Stomach smooth muscle (tissue), 2 donors: ENCODE data around the gene FKBP8.
"Not testable (repeated sequence)": the region's sequence is repeated elsewhere in the genome, so short reads cannot be mapped to it uniquely, and the experiment has no call there.

Experiments
- H3K27ac ChIP-seq: one replicate; pipeline ENCODE4 v1.7.0; 2013; ENCODE audit warnings: mild to moderate bottlenecking, low read length, inconsistent platforms
- H3K27me3 ChIP-seq, 2 donors: one replicate each; pipeline ENCODE4 v1.7.0; 2013; ENCODE audit warnings: low read length in 2 of 2; ENCODE audit not compliant: insufficient read depth in 2 of 2, control insufficient read depth in 1 of 2
- H3K36me3 ChIP-seq, 2 donors: one replicate each; pipeline ENCODE4 v1.7.0; 2013; ENCODE audit warnings: low read length in 2 of 2; ENCODE audit not compliant: control insufficient read depth in 2 of 2, insufficient read depth in 2 of 2
- H3K4me1 ChIP-seq: one replicate; pipeline ENCODE4 v1.7.0; 2013; ENCODE audit warnings: low read length; ENCODE audit not compliant: control insufficient read depth, insufficient read depth
- H3K4me3 ChIP-seq, 2 donors: one replicate each; pipeline ENCODE4 v1.7.0; 2013; ENCODE audit warnings: low read length in 2 of 2
- H3K9ac ChIP-seq, 2 donors: one replicate each; pipeline ENCODE4 v1.7.0; 2013; ENCODE audit warnings: low read length in 2 of 2, mild to moderate bottlenecking in 1 of 2
- H3K9me3 ChIP-seq, 2 donors: one replicate each; pipeline ENCODE4 v1.7.0; 2013; ENCODE audit warnings: low read length in 2 of 2; ENCODE audit not compliant: control insufficient read depth in 2 of 2
- donor health status: healthy.
- donor health status: Pancreatic carcinoma.

Gene FKBP8

DNA sequence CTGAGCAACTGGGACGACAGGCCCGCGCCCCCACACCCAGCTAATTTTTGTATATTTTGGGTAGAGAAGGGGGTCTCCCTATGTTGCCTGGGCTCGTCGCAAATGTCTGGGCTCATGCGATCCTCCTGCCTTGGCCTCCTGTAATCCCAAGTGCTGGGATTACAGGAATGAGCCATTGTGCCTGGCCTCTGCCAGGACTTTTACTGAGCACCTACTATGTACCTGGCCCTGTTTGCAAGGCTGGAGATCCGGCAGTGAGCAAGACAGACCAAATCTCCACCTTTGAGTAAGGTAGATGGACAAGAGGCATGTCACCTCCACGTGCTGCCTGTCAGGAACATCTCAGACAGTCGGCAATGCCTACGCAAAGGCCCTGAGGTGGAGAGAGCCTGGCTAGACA, 6.9 kb downstream of the FKBP8 start:
- H3K27ac ChIP-seq = no peak overlapping the region
- H3K9me3 ChIP-seq = no peaks in the 10 kb centered on the region
- no peak overlapping the region for H3K4me3 ChIP-seq
- no peaks in the 10 kb centered on the region for H3K27me3 ChIP-seq
- peaks cover 45 to 49% of the 10 kb centered on the region in 2 donors for H3K36me3 ChIP-seq
- H3K9ac ChIP-seq = no peak overlapping the region
- H3K4me1 ChIP-seq = no peaks in the 10 kb centered on the region

- H3K9me3 ChIP-seq = no peaks in the 10 kb centered on the region
- no peak overlapping the region for H3K4me3 ChIP-seq
- H3K9ac ChIP-seq = no peak overlapping the region
- H3K27ac ChIP-seq = no peak overlapping the region
- H3K4me1 ChIP-seq = no peaks in the 10 kb centered on the region
- H3K36me3 ChIP-seq = peaks cover 27 to 40% of the 10 kb centered on the region in 2 donors
- no peaks in the 10 kb centered on the region for H3K27me3 ChIP-seq
These were observed 10.3 kb downstream of the FKBP8 start for GRCh38 chr19:18533058-18533457.

GRCh38 chr19:18532168-18532890, 11.0 kb downstream of the FKBP8 start:
- H3K27me3 ChIP-seq = no peaks in the 10 kb centered on the region
- no peak overlapping the region for H3K27ac ChIP-seq
- H3K9me3 ChIP-seq = no peaks in the 10 kb centered on the region
- H3K4me3 ChIP-seq = no peak overlapping the region
- no peak overlapping the region for H3K9ac ChIP-seq
- H3K36me3 ChIP-seq = peaks cover 27 to 33% of the 10 kb centered on the region in 2 donors
- H3K4me1 ChIP-seq = no peaks in the 10 kb centered on the region

- Histone ChIP-seq H3K4me1 (no peaks in the 10 kb centered on the region), H3K4me3 (no peak overlapping the region), H3K27ac (no peak overlapping the region), H3K9me3 (no peaks in the 10 kb centered on the region), H3K36me3 (peaks cover 25 to 28% of the 10 kb centered on the region in 2 donors), H3K27me3 (no peaks in the 10 kb centered on the region), H3K9ac (no peak overlapping the region)
These were observed 11.9 kb downstream of the FKBP8 start for GRCh38 chr19:18531485-18531884.

DNA sequence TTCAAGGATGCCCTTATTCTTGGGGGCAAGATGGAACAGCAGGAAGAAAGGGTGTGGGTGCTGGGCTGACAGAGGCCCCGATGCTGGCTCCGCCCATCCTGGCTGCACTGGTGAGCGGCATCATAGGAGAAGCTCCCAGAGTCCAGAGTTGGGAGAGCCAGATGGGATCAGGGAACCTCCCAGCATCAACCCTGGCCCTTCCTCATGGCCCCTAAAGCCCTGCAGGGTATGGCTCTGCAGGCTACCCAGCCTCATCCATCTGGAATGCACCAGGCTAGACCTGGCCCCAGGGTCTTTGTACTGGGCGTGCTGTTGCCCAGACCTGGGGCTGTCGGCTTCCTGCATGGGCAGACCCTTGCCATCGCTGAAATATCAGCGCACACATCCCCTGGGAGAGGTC, 13.6 kb downstream of the FKBP8 start:
- Histone ChIP-seq H3K36me3 (peaks cover 16 to 20% of the 10 kb centered on the region in 2 donors), H3K4me3 (no peak overlapping the region), H3K27me3 (no peaks in the 10 kb centered on the region), H3K9ac (no peak overlapping the region), H3K9me3 (no peaks in the 10 kb centered on the region), H3K27ac (no peak overlapping the region), H3K4me1 (no peaks in the 10 kb centered on the region)

GRCh38 chr19:18526316-18526715, 17.1 kb downstream of the FKBP8 start:
- H3K9ac ChIP-seq = no peak overlapping the region
- no peaks in the 10 kb centered on the region for H3K27me3 ChIP-seq
- no peaks in the 10 kb centered on the region for H3K9me3 ChIP-seq
- peaks cover 2% of the 10 kb centered on the region for H3K4me1 ChIP-seq
- no peak overlapping the region for H3K4me3 ChIP-seq
- peaks cover 1% of the 10 kb centered on the region in 2 donors for H3K36me3 ChIP-seq
- no peak overlapping the region for H3K27ac ChIP-seq

- no peaks in the 10 kb centered on the region for H3K9me3 ChIP-seq
- no peak overlapping the region for H3K9ac ChIP-seq
- no peaks in the 10 kb centered on the region for H3K36me3 ChIP-seq
- peaks cover 13% of the 10 kb centered on the region for H3K4me1 ChIP-seq
- H3K4me3 ChIP-seq = no peak overlapping the region
- H3K27ac ChIP-seq = no peak overlapping the region
- no peaks in the 10 kb centered on the region for H3K27me3 ChIP-seq
These were observed 19.5 kb downstream of the FKBP8 start for GRCh38 chr19:18523841-18524240.

DNA sequence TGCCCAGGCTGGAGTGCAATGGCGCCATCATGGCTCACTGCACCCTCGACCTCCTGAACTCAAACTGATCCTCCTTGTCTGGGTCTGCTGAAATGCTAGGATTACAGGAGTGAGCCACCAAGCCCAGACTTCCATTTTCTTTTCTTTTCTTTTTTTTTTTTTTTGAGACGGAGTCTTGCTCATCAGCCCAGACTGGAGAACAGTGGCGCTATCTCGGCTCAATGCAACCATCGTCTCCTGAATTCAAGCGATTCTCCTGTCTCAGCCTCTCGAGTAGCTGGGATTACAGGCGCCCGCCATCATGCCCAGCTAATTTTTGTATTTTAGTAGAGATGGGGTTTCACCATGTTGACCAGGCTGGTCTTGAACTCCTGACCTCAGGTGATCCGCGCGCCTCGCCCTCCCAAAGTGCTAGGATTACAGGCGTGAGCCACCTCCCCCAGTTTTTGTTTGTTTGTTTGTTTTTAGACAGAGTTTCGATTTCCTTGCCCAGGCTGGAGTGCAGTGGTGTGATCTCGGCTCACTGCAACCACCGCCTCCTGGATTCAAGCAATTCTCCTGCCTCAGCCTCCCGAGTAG, 20.4 kb downstream of the FKBP8 start:
- not testable (repeated sequence) for H3K27ac ChIP-seq, H3K36me3 ChIP-seq, H3K9ac ChIP-seq, H3K9me3 ChIP-seq, H3K27me3 ChIP-seq
- Histone ChIP-seq H3K4me3 (peak overlapping the region in 1 of 2 donors; percentile 57), H3K4me1 (peaks cover 13% of the 10 kb centered on the region)

DNA sequence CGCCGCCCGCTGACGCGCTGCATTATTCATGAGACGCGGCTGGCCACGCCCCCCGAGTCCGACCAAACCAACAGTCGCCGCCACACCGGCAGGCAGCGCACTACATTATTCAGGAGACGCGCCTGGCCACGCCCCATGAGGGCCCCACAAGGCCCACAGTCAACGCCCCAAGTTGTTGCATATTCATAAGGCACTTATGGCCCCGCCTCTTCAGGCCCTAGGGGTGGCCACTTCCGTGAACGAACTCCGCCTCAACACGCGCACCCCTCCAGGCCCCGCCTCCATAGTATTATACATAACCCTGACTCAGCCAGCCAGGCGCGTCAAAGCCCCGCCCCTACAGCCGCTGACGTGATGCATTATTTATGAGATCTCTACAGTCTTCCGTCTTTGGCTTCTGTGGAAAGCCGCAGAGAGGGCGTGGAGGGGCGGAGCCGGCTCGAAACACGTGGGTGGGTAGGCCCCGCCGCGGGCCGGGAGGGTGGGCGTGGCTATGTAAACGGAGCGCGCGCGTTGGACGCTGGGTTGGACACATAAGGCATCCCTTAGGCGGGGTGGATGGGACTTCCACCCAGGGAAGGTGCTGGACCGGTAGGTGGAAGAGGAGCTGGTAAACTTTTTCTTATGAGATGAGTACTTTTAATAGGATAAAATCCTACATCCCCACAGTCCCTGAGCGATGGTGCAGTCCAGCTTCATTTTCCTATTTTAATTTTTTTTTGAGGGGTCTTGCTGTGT, 21.1 kb downstream of the FKBP8 start:
- H3K9me3 ChIP-seq = no peaks in the 10 kb centered on the region
- H3K4me3 ChIP-seq = peak overlapping the region in 1 of 2 donors; percentile 95
- H3K9ac ChIP-seq = peak overlapping the region; percentile 5 to 99
- no peaks in the 10 kb centered on the region for H3K36me3 ChIP-seq
- H3K4me1 ChIP-seq = peaks cover 13% of the 10 kb centered on the region
- H3K27ac ChIP-seq = peak overlapping the region; percentile 89
- H3K27me3 ChIP-seq = no peaks in the 10 kb centered on the region

DNA sequence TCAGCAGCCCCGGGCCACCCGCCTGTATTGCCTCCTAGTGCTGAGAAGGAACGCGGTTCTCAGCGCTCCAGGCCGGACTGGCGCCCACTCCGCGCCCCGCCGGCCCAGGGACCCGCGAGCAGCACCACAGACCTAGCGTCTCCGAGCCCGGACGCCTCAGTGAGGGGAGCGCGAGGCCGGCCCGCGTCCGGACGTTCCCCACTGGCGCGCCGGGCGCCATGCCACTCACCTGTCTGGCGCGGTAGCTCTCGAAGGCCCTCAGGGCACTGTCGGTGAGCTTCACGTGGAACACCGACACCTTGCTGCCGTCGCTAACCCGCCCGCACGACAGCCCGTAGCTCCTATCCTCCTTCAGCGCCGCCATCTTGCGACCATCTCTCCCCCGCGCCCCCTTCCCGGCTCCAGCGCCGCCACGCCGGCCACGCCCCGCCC, 21.7 kb downstream of the FKBP8 start, which contains the start of gene ELL:
Gene ELL (minus strand): TSS at position 379 of the 432 bp plus-strand sequence. CDS start 15 bp downstream, at position 364.
- H3K4me1 ChIP-seq = peaks cover 13% of the 10 kb centered on the region
- H3K27me3 ChIP-seq = no peaks in the 10 kb centered on the region

More for the DNA sequence above, 21.7 kb downstream of the FKBP8 start, which contains the start of gene ELL:
- Histone ChIP-seq H3K9ac (peak within 1 kb of the TSS; percentile 97 to 99), H3K27ac (peak within 1 kb of the TSS; percentile 89), H3K4me3 (peak within 1 kb of the TSS; percentile 93 to 95), H3K36me3 (no peaks in the 10 kb centered on the region), H3K9me3 (no peaks in the 10 kb centered on the region)
